Prostate gland (tissue), 2 donors: Measurements from ENCODE around the gene TPSD1.

Source experiments
- CTCF ChIP-seq, 4 experiments: fragments of 200-600 bp in 2 of 4; fragments of 450-650 bp in 2 of 4; sonication (generic) in 2 of 4; IDR thresholded peaks; 1 replicate in 3 of 4; 2 replicates in 1 of 4; pipeline ENCODE4 v1.5.1; 2016 to 2019; ENCODE audit warnings: antibody characterized with exemption in 4 of 4, mild to moderate bottlenecking in 2 of 4, moderate library complexity in 2 of 4
- POLR2A ChIP-seq: fragments of 450-650 bp; IDR thresholded peaks from one replicate; pipeline ENCODE4 v1.6.1; 2016; ENCODE audit warnings: antibody characterized with exemption, mild to moderate bottlenecking

GRCh38 chr16:1259760-1260068 is 3.8 kb downstream of the TPSD1 start:
- TF ChIP-seq POLR2A, result no peak
- TF ChIP-seq CTCF (IDR thresholded peaks at IDR 0.05), result no peak
